NT2/D1 (cell line): ENCODE results near the gene CYRIA.

Source experiments
- DNase-seq: peaks from one replicate; pipeline ENCODE4 v3.0.0-alpha.2; 2011; ENCODE audit warnings: low read depth, low spot score
- H3K27me3 ChIP-seq: 2 replicates; pipeline ENCODE4 v1.6.0; 2011; ENCODE audit warnings: mild to moderate bottlenecking; ENCODE audit not compliant: insufficient read length, insufficient read depth
- H3K36me3 ChIP-seq: 2 replicates; pipeline ENCODE4 v1.6.1; 2011; ENCODE audit warnings: mild to moderate bottlenecking, low read length, mixed read lengths; ENCODE audit not compliant: insufficient read depth, insufficient read length
- H3K4me1 ChIP-seq: 2 replicates; pipeline ENCODE4 v1.5.1; 2011; ENCODE audit not compliant: insufficient read depth, insufficient read length
- H3K4me3 ChIP-seq: 2 replicates; pipeline ENCODE4 v1.5.1; 2011; ENCODE audit warnings: low read depth; ENCODE audit not compliant: insufficient read length
- H3K9ac ChIP-seq: 2 replicates; pipeline ENCODE4 v1.6.0; 2011; ENCODE audit warnings: low read depth; ENCODE audit not compliant: insufficient read length
- H3K9me3 ChIP-seq: 2 replicates; pipeline ENCODE4 v1.5.1; 2011; ENCODE audit warnings: mild to moderate bottlenecking, low read length; ENCODE audit not compliant: insufficient read depth
- SUZ12 ChIP-seq: IDR thresholded peaks from 2 replicates; pipeline ENCODE4 v1.6.1; 2011; ENCODE audit not compliant: insufficient read length, insufficient read depth; ENCODE audit errors: extremely low read depth
- YY1 ChIP-seq: IDR thresholded peaks from 2 replicates; pipeline ENCODE4 v1.6.1; 2011; ENCODE audit not compliant: insufficient read length, insufficient read depth
- ZNF274 ChIP-seq: IDR thresholded peaks from 2 replicates; pipeline ENCODE4 v1.6.1; 2011; ENCODE audit warnings: mild to moderate bottlenecking, low read depth, low read length

The CYRIA gene

GRCh38 chr2:16626997-16627605, 38.5 kb downstream of the CYRIA start:
- H3K27me3 ChIP-seq = no peaks in the 10 kb centered on the region
- no peak for DNase-seq
- H3K9me3 ChIP-seq = no peaks in the 10 kb centered on the region
- H3K4me3 ChIP-seq = no peak overlapping the region
- no peak overlapping the region for H3K9ac ChIP-seq
- H3K36me3 ChIP-seq = no peaks in the 10 kb centered on the region
- H3K4me1 ChIP-seq = peaks cover 6% of the 10 kb centered on the region
- no peak for TF ChIP-seq SUZ12
- TF ChIP-seq YY1 = no peak
- TF ChIP-seq ZNF274 = no peak

- no peak for DNase-seq
- TF ChIP-seq ZNF274 (no peak), YY1 (no peak), SUZ12 (no peak)
- peaks cover 6% of the 10 kb centered on the region for H3K4me1 ChIP-seq
- H3K27me3 ChIP-seq = no peaks in the 10 kb centered on the region
- H3K4me3 ChIP-seq = no peak overlapping the region
- no peak overlapping the region for H3K9ac ChIP-seq
- H3K36me3 ChIP-seq = no peaks in the 10 kb centered on the region
- no peaks in the 10 kb centered on the region for H3K9me3 ChIP-seq
These were observed 39.1 kb downstream of the CYRIA start for GRCh38 chr2:16626497-16626896.

GRCh38 chr2:16625759-16626158, 39.9 kb downstream of the CYRIA start:
- TF ChIP-seq SUZ12 (no peak), ZNF274 (no peak), YY1 (no peak)
- no peaks in the 10 kb centered on the region for H3K36me3 ChIP-seq
- H3K4me1 ChIP-seq = peaks cover 6% of the 10 kb centered on the region
- H3K9me3 ChIP-seq = no peaks in the 10 kb centered on the region
- no peaks in the 10 kb centered on the region for H3K27me3 ChIP-seq
- no peak for DNase-seq
- no peak overlapping the region for H3K9ac ChIP-seq
- no peak overlapping the region for H3K4me3 ChIP-seq

DNA sequence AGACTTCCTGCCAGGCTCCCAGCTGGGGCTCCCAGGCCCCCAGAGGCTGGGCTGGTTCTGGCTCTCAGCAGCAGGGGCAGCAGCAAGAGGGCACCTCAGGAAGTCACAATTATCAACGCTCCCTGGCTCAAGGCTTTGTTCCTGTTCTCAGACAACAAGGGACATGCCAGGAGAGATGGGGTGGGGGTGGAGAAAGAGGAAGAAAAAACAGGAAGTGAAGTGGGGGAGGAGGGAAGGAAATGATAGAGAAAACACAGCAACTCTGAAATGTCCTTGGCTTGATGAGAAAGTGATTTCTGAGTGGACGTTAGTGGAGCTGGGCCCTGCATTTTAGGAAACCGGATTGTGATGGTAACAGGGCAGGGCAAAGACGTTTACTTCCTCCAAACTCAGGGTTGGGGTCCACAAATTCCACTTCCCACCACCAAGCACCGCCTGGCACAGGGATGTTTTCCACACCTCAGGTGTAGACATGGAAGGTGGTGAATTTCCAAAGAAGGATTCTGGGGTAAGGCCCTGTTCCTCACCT, 40.4 kb downstream of the CYRIA start:
- Histone ChIP-seq H3K9ac (no peak overlapping the region), H3K36me3 (no peaks in the 10 kb centered on the region), H3K4me3 (no peak overlapping the region), H3K4me1 (peaks cover 6% of the 10 kb centered on the region), H3K9me3 (no peaks in the 10 kb centered on the region), H3K27me3 (no peaks in the 10 kb centered on the region)
- no peak for DNase-seq
- no peak for TF ChIP-seq SUZ12
- no peak for TF ChIP-seq ZNF274
- TF ChIP-seq YY1 = no peak

DNA sequence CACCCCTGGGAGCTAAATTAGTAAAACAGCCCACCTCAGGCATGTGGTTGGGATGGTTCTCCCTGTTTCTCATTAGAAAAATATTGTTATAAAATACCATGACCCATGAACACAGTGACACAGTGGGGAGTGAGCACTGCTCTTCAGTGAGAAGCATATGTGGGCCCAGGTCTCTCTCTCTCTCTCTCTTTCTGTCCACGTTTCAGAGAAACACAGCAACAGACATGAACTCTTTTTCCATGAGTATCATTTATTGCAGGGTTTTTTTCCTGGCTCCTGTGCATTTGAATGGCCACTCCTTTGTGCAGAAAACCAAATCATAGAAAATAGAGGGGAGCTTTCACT, 41.2 kb downstream of the CYRIA start:
- Histone ChIP-seq H3K9ac (no peak overlapping the region), H3K27me3 (no peaks in the 10 kb centered on the region), H3K4me1 (peaks cover 4% of the 10 kb centered on the region), H3K9me3 (no peaks in the 10 kb centered on the region), H3K36me3 (no peaks in the 10 kb centered on the region), H3K4me3 (no peak overlapping the region)
- TF ChIP-seq ZNF274 = no peak
- no peak for TF ChIP-seq YY1
- no peak for TF ChIP-seq SUZ12
- DNase-seq = no peak

- Histone ChIP-seq H3K4me3 (no peak overlapping the region), H3K36me3 (no peaks in the 10 kb centered on the region), H3K9ac (no peak overlapping the region), H3K9me3 (no peaks in the 10 kb centered on the region), H3K4me1 (peaks cover 4% of the 10 kb centered on the region), H3K27me3 (no peaks in the 10 kb centered on the region)
- DNase-seq = no peak
- TF ChIP-seq YY1 (no peak), SUZ12 (no peak), ZNF274 (no peak)
These were observed 41.8 kb downstream of the CYRIA start for GRCh38 chr2:16623564-16624435.

GRCh38 chr2:16623031-16623430, 42.6 kb downstream of the CYRIA start:
- TF ChIP-seq ZNF274 = no peak
- no peak for TF ChIP-seq SUZ12
- no peak for TF ChIP-seq YY1
- no peaks in the 10 kb centered on the region for H3K27me3 ChIP-seq
- no peak overlapping the region for H3K9ac ChIP-seq
- H3K9me3 ChIP-seq = no peaks in the 10 kb centered on the region
- DNase-seq = no peak
- H3K36me3 ChIP-seq = no peaks in the 10 kb centered on the region
- no peak overlapping the region for H3K4me3 ChIP-seq
- peaks cover 4% of the 10 kb centered on the region for H3K4me1 ChIP-seq
